ENCODE results near the gene ZNRF2. TPM values are rescaled to one million over a fixed set of nuclear protein-coding genes. Genes with fewer than 3 reads are reported as not detected.

ZNRF2 gene
- polyA plus RNA-seq (2013, experiment 1 of 2; ENCODE audit: insufficient read length), result 2.6 TPM
- 3.0 TPM for polyA plus RNA-seq (2013, experiment 2 of 2; ENCODE audit: insufficient read length)

GRCh38 chr7:30284298-30285066 lies at the start of gene ZNRF2:
Gene ZNRF2, plus strand, starts transcription at chr7:30284597. Its CDS starts 761 bp downstream, at chr7:30285358.
- peak; percentile 95 for DNase-seq

GRCh38 chr7:30237271-30237695 lies 47.1 kb upstream of the ZNRF2 start:
- no peak for DNase-seq

GRCh38 chr7:30238721-30239441 lies 45.5 kb upstream of the ZNRF2 start:
- DNase-seq, result peak; percentile 76

GRCh38 chr7:30240106-30240800 lies 44.1 kb upstream of the ZNRF2 start:
- DNase-seq, result peak; percentile 31

GRCh38 chr7:30241767-30242166 lies 42.6 kb upstream of the ZNRF2 start:
- no peak for DNase-seq

GRCh38 chr7:30244340-30244739 lies 40.1 kb upstream of the ZNRF2 start:
- DNase-seq, result no peak

- DNase-seq, result no peak
Measured at GRCh38 chr7:30245913-30246312, 38.5 kb upstream of the ZNRF2 start.

GRCh38 chr7:30246392-30246791 lies 38.0 kb upstream of the ZNRF2 start:
- DNase-seq, result no peak

GRCh38 chr7:30247541-30248401 lies 36.6 kb upstream of the ZNRF2 start:
- DNase-seq, result no peak

- no peak for DNase-seq
Measured at GRCh38 chr7:30249316-30249715, 35.1 kb upstream of the ZNRF2 start.

- DNase-seq, result no peak
Measured at GRCh38 chr7:30249986-30250774, 34.2 kb upstream of the ZNRF2 start.

- DNase-seq, result peak; percentile 27
Measured at GRCh38 chr7:30251708-30252329, 32.6 kb upstream of the ZNRF2 start.

GRCh38 chr7:30252885-30253795 lies 31.3 kb upstream of the ZNRF2 start:
- peak; percentile 37 for DNase-seq

- DNase-seq, result no peak
Measured at GRCh38 chr7:30253796-30254165, 30.6 kb upstream of the ZNRF2 start.

- DNase-seq, result no peak
Measured at GRCh38 chr7:30254248-30254647, 30.1 kb upstream of the ZNRF2 start.

GRCh38 chr7:30254717-30255063 lies 29.7 kb upstream of the ZNRF2 start:
- no peak for DNase-seq

- DNase-seq, result no peak
Measured at GRCh38 chr7:30255064-30255769, 29.2 kb upstream of the ZNRF2 start.

GRCh38 chr7:30256349-30256858 lies 28.0 kb upstream of the ZNRF2 start:
- DNase-seq, result no peak

- DNase-seq, result no peak
Measured at GRCh38 chr7:30260246-30260768, 24.1 kb upstream of the ZNRF2 start.
